Neural cell (in vitro differentiated cells): Measurements from ENCODE around the gene WWTR1. TPM values are rescaled to one million over a fixed set of nuclear protein-coding genes. Genes with fewer than 3 reads are reported as not detected.

Experiments
- H2AFZ ChIP-seq: fragments of 200-600, 300-800 bp; sonication (generic), shearing (Covaris generic); 2 replicates; pipeline ENCODE4 v1.6.0; 2014; ENCODE audit warnings: low read depth, mild to moderate bottlenecking, antibody characterized with exemption, low read length, moderate library complexity
- H3F3A ChIP-seq: fragments of 200-600 bp; shearing (Covaris generic); 2 replicates; pipeline ENCODE4 v1.6.1; 2016; ENCODE audit warnings: mild to moderate bottlenecking, moderate library complexity, mixed read lengths, antibody characterized with exemption, low read length; ENCODE audit not compliant: insufficient read depth, poor library complexity, severe bottlenecking
- H3K27ac ChIP-seq: fragments of 200-600, 300-800 bp; sonication (generic), shearing (Covaris generic); 2 replicates; pipeline ENCODE4 v1.5.1; 2014; ENCODE audit warnings: mild to moderate bottlenecking, low read length, moderate library complexity
- H3K27me3 ChIP-seq: fragments of 300-800, 200-600 bp; sonication (generic), shearing (Covaris generic); 2 replicates; pipeline ENCODE4 v1.6.0; 2014; ENCODE audit warnings: mild to moderate bottlenecking, low read depth, low read length, moderate library complexity; ENCODE audit not compliant: insufficient read depth
- H3K36me3 ChIP-seq: fragments of 300-800, 200-600 bp; sonication (generic), shearing (Covaris generic); 2 replicates; pipeline ENCODE4 v1.5.1; 2014; ENCODE audit warnings: mild to moderate bottlenecking, antibody characterized with exemption, low read length, moderate library complexity; ENCODE audit not compliant: insufficient read depth
- H3K4me2 ChIP-seq: fragments of 300-800, 200-600 bp; sonication (generic), shearing (Covaris generic); 2 replicates; pipeline ENCODE4 v1.6.0; 2014; ENCODE audit warnings: mild to moderate bottlenecking, low read length
- H3K4me3 ChIP-seq: fragments of 300-800, 200-600 bp; sonication (generic), shearing (Covaris generic); 2 replicates; pipeline ENCODE4 v1.5.1; 2014; ENCODE audit warnings: mild to moderate bottlenecking, low read length, moderate library complexity
- H3K79me2 ChIP-seq: fragments of 200-600 bp; shearing (Covaris generic); replicated peaks from 2 replicates; pipeline ENCODE4 v1.6.0; 2014; ENCODE audit warnings: mild to moderate bottlenecking, low read length, moderate library complexity; ENCODE audit not compliant: insufficient read depth
- H3K9ac ChIP-seq: fragments of 300-800, 200-600 bp; sonication (generic), shearing (Covaris generic); 2 replicates; pipeline ENCODE4 v1.6.1; 2016; ENCODE audit warnings: mild to moderate bottlenecking, low read length, mixed read lengths
- H3K9me2 ChIP-seq: fragments of 200-600 bp; shearing (Covaris generic); 2 replicates; pipeline ENCODE4 v1.6.1; 2016; ENCODE audit warnings: mild to moderate bottlenecking, low read length, mixed read lengths; ENCODE audit not compliant: insufficient read depth
- H3K9me3 ChIP-seq: fragments of 200-600, 300-800 bp; sonication (generic), shearing (Covaris generic); 2 replicates; pipeline ENCODE4 v1.6.1; 2016; ENCODE audit warnings: mild to moderate bottlenecking, mixed run types, low read length, moderate library complexity, mixed read lengths
- H4K20me1 ChIP-seq: fragments of 200-600 bp; shearing (Covaris generic); 2 replicates; pipeline ENCODE4 v1.6.1; 2016; ENCODE audit warnings: mild to moderate bottlenecking, mixed run types; ENCODE audit not compliant: insufficient read depth
- CTCF ChIP-seq: fragments of 450-650 bp; IDR thresholded peaks from 2 replicates; pipeline ENCODE4 v1.5.1; 2014; ENCODE audit warnings: antibody characterized with exemption, mild to moderate bottlenecking, moderate library complexity; ENCODE audit not compliant: poor library complexity, severe bottlenecking
- EP300 ChIP-seq: fragments of 450-650 bp; conservative IDR thresholded peaks from 2 replicates; pipeline ENCODE4 v1.6.1; 2014; ENCODE audit warnings: antibody characterized with exemption, mild to moderate bottlenecking, moderate library complexity; ENCODE audit not compliant: poor library complexity, severe bottlenecking
- EZH2 ChIP-seq: fragments of 200-600, 300-800 bp; shearing (Covaris generic), sonication (generic); IDR thresholded peaks from 2 replicates; pipeline ENCODE4 v1.6.1; 2014; ENCODE audit warnings: antibody characterized with exemption, low read length, borderline replicate concordance, mild to moderate bottlenecking; ENCODE audit not compliant: insufficient read depth, poor library complexity, severe bottlenecking
- MXI1 ChIP-seq: fragments of 450-650 bp; conservative IDR thresholded peaks from 2 replicates; pipeline ENCODE4 v1.6.1; 2014; ENCODE audit warnings: antibody characterized with exemption, mild to moderate bottlenecking; ENCODE audit not compliant: poor library complexity, severe bottlenecking
- POLR2AphosphoS5 ChIP-seq: IDR thresholded peaks from 2 replicates; pipeline ENCODE4 v1.6.1; 2012
- RAD21 ChIP-seq: fragments of 450-650 bp; conservative IDR thresholded peaks from 2 replicates; pipeline ENCODE4 v1.6.1; 2014; ENCODE audit warnings: antibody characterized with exemption, mild to moderate bottlenecking, moderate library complexity
- REST ChIP-seq: IDR thresholded peaks from 2 replicates; pipeline ENCODE4 v1.6.1; 2012; ENCODE audit warnings: borderline replicate concordance
- SMC3 ChIP-seq: fragments of 450-650 bp; conservative IDR thresholded peaks from 2 replicates; pipeline ENCODE4 v1.6.1; 2014; ENCODE audit warnings: antibody characterized with exemption, mild to moderate bottlenecking, moderate library complexity; ENCODE audit not compliant: poor library complexity
- TAF1 ChIP-seq: IDR thresholded peaks from 2 replicates; pipeline ENCODE4 v1.6.1; 2012; ENCODE audit warnings: low read depth
- polyA plus RNA-seq: library from polyadenylated mRNA; depleted of rRNA; stranded (reverse); fragments of >200 nt; gene quantifications from 2 replicates; pipeline ENCODE4 v1.2.3, GENCODE V29; 2014

Gene WWTR1
- polyA plus RNA-seq, 1 donor from 2014 or later, result 0.97 TPM

- H3K4me2 ChIP-seq, result no peak overlapping the region
- no peaks in the 10 kb centered on the region for H4K20me1 ChIP-seq
- H3K27me3 ChIP-seq, result no peaks in the 10 kb centered on the region
- no peaks in the 10 kb centered on the region for H3K79me2 ChIP-seq
- H3K9me3 ChIP-seq, result no peaks in the 10 kb centered on the region
- no peak overlapping the region for H3K27ac ChIP-seq
- no peak overlapping the region for H2AFZ ChIP-seq
- no peak overlapping the region for H3K4me3 ChIP-seq
- TF ChIP-seq SMC3 (no peak), CTCF (no peak), POLR2AphosphoS5 (no peak), REST (no peak), EZH2 (no peak), RAD21 (no peak), TAF1 (no peak), EP300 (no peak), MXI1 (no peak)
- H3K9me2 ChIP-seq, result no peaks in the 10 kb centered on the region
- no peaks in the 10 kb centered on the region for H3F3A ChIP-seq
- no peak overlapping the region for H3K9ac ChIP-seq
- H3K36me3 ChIP-seq, result no peaks in the 10 kb centered on the region
Measured at GRCh38 chr3:149547413-149547812, 110.4 kb downstream of the WWTR1 start.

- H3K9me3 ChIP-seq, result no peaks in the 10 kb centered on the region
- no peak overlapping the region for H3K9ac ChIP-seq
- no peak overlapping the region for H3K4me3 ChIP-seq
- no peak overlapping the region for H3K4me2 ChIP-seq
- no peaks in the 10 kb centered on the region for H4K20me1 ChIP-seq
- no peaks in the 10 kb centered on the region for H3K27me3 ChIP-seq
- H3K9me2 ChIP-seq, result no peaks in the 10 kb centered on the region
- H2AFZ ChIP-seq, result no peak overlapping the region
- no peaks in the 10 kb centered on the region for H3K79me2 ChIP-seq
- no peak overlapping the region for H3K27ac ChIP-seq
- H3K36me3 ChIP-seq, result no peaks in the 10 kb centered on the region
- no peaks in the 10 kb centered on the region for H3F3A ChIP-seq
- TF ChIP-seq MXI1 (no peak), SMC3 (no peak), TAF1 (no peak), CTCF (no peak), EZH2 (no peak), POLR2AphosphoS5 (no peak), EP300 (no peak), RAD21 (no peak), REST (no peak)
Measured at GRCh38 chr3:149545049-149545448, 112.8 kb downstream of the WWTR1 start.
